ENCODE measurements around the gene GALNTL6.

The GALNTL6 gene

DNA sequence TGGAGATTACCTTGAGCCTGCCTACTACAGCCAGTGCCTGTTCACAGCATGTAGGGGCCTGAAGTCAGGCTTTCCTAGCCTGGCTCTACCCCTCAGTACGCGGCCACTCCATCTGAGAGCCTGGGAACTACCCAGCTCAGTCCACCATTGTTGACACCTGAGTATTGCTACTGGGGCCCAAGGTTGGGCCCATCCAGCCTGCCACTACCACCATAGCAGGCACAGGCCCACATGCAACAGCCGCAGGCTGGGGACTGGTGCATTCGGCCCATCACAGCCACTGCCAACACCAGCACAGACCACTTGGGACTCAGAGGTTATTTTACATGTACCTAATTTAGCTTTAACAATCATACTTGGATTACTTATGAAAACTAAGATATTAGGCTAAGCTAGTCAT is 314.0 kb downstream of the GALNTL6 start:
- DNase-seq, result no peak

DNA sequence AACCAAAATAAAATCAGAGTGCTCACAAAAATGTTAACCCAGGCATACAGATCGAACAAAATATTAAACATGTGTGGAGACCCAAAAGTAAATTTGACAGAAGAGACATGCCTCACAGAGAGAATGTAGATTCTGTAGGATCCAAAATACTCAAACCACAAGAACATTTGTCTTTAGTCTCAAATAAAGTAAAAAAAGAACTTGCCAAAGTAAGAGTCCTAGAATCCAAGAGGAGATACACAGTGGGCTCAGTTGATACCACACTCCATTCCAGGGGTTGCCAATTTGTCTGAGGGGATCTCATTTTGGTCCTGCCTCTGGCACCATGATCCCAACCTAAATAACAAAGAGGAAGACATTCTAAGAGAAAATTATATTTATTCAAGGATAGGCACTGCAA is 316.4 kb downstream of the GALNTL6 start:
- no peak for DNase-seq

DNA sequence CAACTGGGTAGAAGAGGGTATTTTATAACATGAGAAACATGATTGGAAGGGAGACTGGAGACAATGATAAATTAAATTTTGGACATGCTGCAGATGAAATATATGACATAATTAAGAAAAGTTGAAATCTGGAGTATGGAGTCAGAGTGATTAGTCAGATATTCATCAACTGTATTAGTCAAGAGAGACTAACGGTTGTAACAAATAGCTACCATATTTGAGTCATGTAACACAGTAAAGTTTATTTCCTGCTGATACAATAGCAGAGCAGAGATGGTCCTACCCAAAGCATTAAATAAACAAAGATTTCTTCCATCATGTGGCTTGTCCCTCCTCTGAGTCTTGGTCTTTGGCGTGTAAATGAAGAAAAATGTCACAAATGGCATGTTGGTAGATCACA is 321.3 kb downstream of the GALNTL6 start:
- no peak for DNase-seq

- no peak for DNase-seq
Measured at GRCh38 chr4:172141025-172141424, 327.8 kb downstream of the GALNTL6 start.

DNA sequence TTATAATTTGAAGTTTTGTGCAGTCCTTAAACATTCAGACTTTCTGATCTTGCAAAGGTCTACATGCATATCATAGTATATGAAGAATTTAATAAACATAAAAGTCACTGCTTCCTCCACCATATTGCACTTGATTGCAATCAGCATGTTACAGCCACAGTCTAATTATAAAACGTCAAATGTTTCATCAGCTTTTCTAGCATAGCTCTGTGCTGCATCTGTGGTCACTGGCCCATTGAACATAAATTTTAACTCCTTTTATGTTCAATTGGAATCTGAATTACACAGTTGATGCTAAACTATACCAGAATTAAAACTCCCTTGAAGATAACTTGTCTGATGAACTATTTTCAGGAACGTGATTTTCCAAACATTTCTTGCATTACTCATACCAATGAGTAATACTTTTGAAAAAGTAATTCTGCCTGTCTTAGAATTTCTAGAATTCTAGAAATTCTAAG is 329.1 kb downstream of the GALNTL6 start:
- DNase-seq, result no peak

DNA sequence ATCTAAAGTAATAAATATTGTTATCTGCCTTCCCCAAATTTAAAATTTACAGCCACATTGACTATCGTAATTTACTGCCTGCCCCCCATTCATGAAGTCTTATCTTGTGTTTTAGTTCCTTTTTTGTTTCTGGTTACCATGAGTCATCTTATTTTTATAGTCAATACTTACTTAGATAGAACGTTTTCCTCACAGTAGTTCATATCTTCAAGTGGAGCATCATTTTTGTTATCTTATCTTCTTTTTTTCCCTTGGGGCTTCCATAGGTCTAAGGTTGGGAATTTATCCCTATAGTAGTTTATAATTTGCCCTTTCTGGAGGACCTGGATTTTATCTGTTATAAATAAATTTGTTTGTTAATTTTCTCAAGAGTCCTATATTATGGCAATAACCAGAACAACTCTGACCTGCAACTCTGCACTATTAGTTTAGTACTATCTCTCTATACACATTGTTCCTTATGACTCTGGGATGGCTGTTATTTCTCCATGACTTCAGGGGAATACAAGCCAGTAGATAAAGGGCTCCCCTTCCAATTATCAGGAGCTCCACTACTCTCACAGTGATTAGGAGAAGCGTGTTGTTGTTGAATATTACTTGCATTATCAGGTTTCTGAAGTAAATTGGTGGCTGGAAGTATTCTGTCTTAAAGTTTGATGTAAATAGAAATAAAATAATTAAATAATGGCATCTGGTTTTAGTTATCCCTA is 330.6 kb downstream of the GALNTL6 start:
- no peak for DNase-seq

GRCh38 chr4:172147687-172148086 is 334.5 kb downstream of the GALNTL6 start:
- DNase-seq, result no peak

DNA sequence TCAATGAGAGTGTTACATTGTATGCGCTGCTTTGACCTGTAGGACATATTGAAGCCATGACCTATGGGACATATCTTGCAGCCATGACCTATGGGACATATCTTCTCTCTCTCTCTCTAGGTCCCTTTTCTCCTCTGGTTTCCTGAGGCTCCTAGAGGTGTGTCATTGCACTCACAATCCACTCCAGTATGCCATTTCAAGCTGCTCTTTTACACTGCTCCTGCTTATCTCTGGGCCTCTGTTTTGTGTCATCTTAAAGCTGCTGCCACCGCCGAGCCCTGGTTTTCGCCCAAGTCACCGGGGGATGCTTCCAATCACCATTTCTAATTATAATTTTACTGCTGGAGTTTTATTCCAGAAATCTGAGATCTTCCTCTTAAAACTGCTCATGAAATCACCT is 336.1 kb downstream of the GALNTL6 start:
- no peak for DNase-seq

GRCh38 chr4:172152284-172152683 is 339.1 kb downstream of the GALNTL6 start:
- no peak for DNase-seq

- DNase-seq, result no peak
Measured at GRCh38 chr4:172153719-172154118, 340.5 kb downstream of the GALNTL6 start.

- no peak for DNase-seq
Measured at GRCh38 chr4:172155838-172156345, 342.7 kb downstream of the GALNTL6 start.

DNA sequence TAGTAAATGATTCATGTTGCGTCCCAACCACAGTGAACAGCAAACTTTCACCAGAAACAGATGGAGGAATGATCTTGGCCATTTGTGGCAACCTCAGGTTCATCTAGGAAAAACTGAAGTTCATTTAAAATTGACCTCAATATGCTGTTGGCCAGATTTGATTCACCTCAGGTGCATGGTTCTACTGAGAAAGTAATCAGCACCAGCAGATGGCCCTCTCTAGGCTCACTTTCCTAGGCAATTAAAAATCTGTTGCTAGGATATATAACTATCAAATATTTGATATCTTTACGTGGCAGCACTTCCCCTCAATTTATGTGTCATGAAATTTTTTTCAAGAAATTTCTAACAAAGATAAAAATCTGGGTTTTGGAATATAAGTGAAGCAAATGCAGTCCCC is 344.7 kb downstream of the GALNTL6 start:
- no peak for DNase-seq

GRCh38 chr4:172163215-172163614 is 350.0 kb downstream of the GALNTL6 start:
- DNase-seq, result no peak

DNA sequence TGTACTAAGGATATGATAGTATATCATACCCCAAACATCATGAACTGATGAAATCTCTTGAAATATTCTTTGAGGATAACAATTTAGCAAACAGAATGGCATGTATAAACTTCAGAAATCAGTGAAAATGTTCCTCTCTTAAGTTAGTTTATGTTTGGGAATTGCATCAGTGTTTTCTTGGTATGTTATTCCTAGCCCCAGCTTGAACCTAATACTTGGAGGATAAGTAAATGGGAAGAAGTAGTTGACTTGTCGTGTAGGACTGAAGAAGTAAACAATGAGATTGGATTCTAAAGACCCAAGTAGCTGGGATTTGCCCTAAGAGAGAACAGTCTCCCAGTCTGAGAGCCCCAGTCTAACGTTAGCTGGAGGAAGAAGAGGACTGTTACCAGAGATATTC is 355.7 kb downstream of the GALNTL6 start:
- no peak for DNase-seq

- DNase-seq, result no peak
Measured at GRCh38 chr4:172169871-172170270, 356.7 kb downstream of the GALNTL6 start.

DNA sequence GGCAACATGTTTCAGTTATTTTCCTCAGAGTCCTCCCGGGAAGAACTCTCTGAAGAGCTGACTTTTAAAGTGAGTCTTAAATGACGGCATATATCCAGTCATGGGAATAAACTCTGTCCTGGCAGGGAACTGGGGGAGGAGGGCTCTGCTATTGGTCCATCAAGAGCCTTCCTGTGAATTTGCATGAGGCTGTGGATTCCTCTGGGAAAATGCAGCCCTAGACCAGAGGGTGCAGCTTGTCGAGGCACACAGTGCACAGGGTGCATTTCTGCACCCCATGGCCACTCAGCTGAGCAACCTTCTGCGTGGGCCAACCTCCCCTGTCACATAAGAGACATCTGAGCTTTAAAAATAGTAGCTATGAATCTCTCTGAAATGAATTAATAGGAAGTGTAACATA is 360.0 kb downstream of the GALNTL6 start:
- DNase-seq, result no peak

DNA sequence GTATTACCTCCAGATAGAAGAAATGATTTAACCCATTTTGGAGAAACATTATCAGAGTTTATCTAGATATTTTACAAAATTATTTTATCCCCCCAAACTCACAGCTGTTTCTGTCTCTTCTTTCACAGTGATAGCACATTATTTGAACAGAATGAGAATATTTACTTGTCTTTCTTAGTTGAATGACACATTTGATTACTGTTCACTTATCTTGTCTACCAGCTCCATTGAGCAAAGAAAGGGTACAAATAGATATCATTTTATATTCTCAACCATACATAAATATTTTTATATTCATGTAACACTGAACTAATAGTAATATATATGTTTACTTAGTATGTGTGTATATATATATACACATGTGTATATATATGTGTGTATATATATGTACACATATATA is 364.2 kb downstream of the GALNTL6 start:
- DNase-seq, result no peak

DNA sequence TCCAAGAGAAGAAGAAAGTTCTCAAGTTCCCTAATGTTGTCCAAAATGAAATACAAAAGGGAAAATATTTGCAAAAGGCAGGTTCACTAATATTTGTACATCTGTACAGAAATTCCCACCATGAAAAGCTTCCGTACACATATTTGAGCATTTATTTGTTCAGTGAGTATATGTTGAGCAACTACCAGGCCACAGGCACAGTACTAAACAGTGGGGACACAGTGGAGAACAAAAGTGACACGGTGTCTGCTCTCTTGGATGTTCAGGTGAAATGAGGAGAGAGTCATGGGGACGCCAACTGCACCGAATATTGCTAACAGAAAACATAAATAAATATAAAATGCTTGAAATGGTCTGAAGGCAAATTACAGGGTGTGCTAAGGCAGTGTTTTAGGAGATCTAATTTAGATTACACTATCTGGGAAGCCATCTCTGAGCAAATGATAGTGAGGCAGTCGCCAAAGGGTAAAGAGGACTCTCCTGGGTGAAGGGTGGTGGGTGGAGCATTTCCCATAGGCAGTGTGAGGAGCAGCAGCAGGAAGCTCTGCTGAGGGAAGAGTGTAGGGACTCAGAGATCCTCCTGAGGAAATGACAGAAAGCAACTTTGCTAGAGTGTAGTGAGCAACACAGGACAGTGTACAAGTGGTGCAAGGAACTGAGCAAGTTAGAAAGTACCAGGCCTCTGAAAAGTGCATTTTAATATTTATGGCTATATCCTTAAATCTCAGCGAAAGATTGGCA is 375.2 kb downstream of the GALNTL6 start:
- DNase-seq, result no peak

DNA sequence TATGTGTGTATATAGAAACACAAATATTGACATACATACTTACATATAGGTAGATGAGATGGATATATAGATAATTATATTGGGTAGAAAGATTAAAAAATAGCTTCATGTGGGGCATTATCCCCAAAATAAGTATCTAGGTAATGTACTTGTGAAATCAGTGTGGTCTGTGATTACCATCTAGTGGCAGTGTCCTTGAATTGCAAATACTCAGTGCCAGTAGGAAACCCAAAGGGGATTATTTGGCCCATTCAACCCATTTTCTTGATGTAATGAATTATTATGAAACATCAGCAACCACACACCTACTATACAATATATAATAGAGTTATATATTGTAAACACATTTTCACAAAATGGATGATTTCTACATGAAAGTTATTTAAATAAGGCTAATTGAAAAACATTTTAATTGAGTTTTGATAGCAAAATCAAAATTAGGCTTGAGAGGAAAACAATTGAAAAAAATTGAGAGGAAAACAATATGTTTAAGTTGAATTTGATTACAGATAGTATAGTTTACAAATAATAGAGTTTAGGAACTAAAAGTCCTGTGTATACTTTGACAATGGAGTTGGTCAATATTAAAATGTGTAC is 389.4 kb downstream of the GALNTL6 start:
- DNase-seq, result no peak

GRCh38 chr4:172207258-172207657 is 394.1 kb downstream of the GALNTL6 start:
- no peak for DNase-seq

DNA sequence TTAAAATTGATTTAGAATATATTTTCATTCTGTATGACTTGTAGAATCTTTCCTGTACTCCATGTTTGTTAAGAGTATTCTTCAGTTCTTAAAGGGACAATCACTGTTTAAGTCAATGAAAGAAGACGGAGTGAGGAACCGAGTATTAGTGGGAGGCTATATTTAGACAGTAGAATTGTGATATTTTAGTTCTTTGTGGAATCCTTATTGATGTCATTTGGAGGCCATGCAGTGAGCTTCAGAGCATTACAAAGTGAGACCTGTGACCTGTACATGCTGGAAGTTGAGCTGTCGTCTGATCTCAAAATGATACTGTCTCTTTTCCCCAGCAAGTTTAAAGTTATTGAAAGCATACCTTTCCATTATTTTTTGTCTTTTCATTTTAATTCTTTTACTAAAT is 394.7 kb downstream of the GALNTL6 start:
- DNase-seq, result no peak

DNA sequence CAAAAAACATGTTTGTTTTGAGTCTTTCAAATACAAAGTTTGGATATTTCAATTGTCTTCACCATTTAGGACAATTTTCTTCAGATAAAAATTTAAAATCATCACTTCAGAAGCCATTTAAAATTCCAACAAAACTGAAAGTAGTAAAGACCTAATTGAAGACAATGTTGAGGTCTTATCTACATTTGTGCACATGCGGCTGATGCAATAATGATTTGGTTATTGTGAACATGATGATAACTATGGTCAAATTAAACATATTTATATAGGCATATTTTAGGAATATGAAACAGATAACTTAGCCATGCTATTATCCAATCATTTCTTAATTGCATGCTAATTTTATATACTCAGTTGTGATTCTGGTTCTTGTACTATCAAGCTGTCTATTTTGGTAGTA is 407.5 kb downstream of the GALNTL6 start:
- DNase-seq, result no peak

DNA sequence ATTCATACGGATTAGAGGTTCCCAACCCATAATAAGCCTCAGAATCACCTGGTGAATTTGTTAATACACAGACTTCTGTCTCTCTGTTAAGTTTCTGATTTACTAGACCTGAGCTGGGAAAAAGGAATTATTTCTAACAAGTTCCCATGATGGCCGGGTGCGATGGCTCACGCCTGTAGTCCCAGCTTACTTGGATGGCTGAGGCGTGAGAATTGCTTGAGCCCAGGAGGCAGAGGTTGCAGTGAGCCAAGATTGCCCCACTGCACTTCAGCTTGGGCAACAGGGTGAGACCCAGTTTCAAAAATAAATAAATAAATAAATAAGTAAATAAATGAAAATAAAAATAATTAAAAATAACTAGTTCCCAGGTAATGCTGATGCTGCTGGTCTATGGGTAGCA is 412.3 kb downstream of the GALNTL6 start:
- no peak for DNase-seq

- DNase-seq, result no peak
Measured at GRCh38 chr4:172232966-172233365, 419.8 kb downstream of the GALNTL6 start.

All from NCI-H1092 (cell line).